Measurements from ENCODE around the gene TSPAN13.

DNA sequence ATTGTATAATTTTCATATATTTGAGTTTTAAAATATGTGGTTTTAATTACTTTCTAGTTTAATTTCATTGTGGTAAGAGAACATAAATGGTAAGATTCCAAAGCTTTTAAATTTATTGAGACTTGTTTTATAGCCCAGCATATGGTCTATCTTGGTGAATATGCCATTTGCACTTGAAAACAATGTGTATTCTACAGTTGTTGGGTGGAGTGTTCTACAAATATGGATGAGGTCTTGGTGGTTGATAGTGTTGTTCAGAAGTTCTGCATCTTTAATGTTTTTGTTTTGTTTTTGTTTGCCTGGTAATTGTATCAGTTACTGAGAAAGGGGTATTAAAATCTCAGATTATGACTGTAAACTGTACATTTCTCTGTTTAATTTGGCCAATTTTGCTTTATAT is 37.6 kb upstream of the TSPAN13 start:
- TF ChIP-seq POLR2AphosphoS5 (IDR thresholded peaks at IDR 0.05) (no peak), CTCF (IDR thresholded peaks at IDR 0.05 in 8 of 11, conservative IDR thresholded peaks at IDR 0.05 in 3 of 11) (no peak), POLR2A (IDR thresholded peaks at IDR 0.05) (no peak)
